ENCODE data around the gene VAT1L. TPM values are rescaled to one million over a fixed set of nuclear protein-coding genes. Genes with fewer than 3 reads are reported as not detected.

VAT1L gene
- total RNA-seq, 4 donors from 2014 or later, result 1.7 to 6.3 (median 2.9) TPM

DNA sequence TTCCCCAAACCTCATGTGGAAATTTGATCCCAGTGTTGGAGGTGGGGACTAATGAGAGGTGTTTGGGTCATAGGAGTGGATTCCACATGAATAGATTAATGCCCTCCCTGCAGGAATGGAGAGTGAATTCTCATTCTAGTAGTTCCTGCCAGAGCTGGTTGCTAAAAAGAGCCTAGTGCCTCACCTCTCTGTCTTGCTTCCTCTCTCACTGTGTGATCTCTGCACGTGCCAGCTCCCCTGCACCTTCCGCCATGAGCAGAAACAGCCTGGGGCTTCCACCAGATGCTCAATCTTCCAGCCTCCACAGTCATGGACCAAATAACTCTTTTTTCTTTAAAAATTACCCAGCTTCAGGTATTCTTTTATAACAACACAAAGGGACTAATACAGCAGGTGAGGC, 161.1 kb downstream of the VAT1L start:
- Histone ChIP-seq H3K36me3 (no peaks in the 10 kb centered on the region), H3K4me3 (no peak overlapping the region), H3K27ac (replicated peaks in 1 of 4) (no peak overlapping the region), H3K9me3 (no peaks in the 10 kb centered on the region), H3K27me3 (peaks cover 0 to 31% (median 0%) of the 10 kb centered on the region in 4 donors), H3K4me1 (no peaks in the 10 kb centered on the region)
- no peak for DNase-seq (ENCODE audit: extremely low spot score)
- TF ChIP-seq CTCF (IDR thresholded peaks at IDR 0.05), result no peak
- no peak for TF ChIP-seq EP300 (IDR thresholded peaks at IDR 0.05)
- TF ChIP-seq POLR2AphosphoS5 (IDR thresholded peaks at IDR 0.05), result no peak
- no peak for TF ChIP-seq POLR2A (IDR thresholded peaks at IDR 0.05; ENCODE audit: low read depth)
- WGBS, result 92% methylated on average over 2 of the region's 2 CpGs
- intact Hi-C loops (cut with DNase I), result no loop called here

- no peaks in the 10 kb centered on the region for H3K9me3 ChIP-seq
- H3K27ac ChIP-seq (replicated peaks in 1 of 4), result no peak overlapping the region
- TF ChIP-seq POLR2A (IDR thresholded peaks at IDR 0.05; ENCODE audit: low read depth) (no peak), POLR2AphosphoS5 (IDR thresholded peaks at IDR 0.05) (no peak), CTCF (IDR thresholded peaks at IDR 0.05) (peak in 1 of 3 experiments; percentile 22), EP300 (IDR thresholded peaks at IDR 0.05) (no peak)
- no peaks in the 10 kb centered on the region for H3K4me1 ChIP-seq
- WGBS, result 29% methylated on average over 2 of the region's 2 CpGs
- DNase-seq (ENCODE audit: extremely low spot score), result no peak
- H3K27me3 ChIP-seq, result peaks cover 0 to 29% (median 0%) of the 10 kb centered on the region in 4 donors
- no peaks in the 10 kb centered on the region for H3K36me3 ChIP-seq
- intact Hi-C loops (cut with DNase I), result no loop called here
- H3K4me3 ChIP-seq, result no peak overlapping the region
Measured at GRCh38 chr16:77951788-77952187, 163.4 kb downstream of the VAT1L start.

- 91% methylated on average over 8 of the region's 8 CpGs for WGBS
- TF ChIP-seq EP300 (IDR thresholded peaks at IDR 0.05) (no peak), POLR2AphosphoS5 (IDR thresholded peaks at IDR 0.05) (no peak), CTCF (IDR thresholded peaks at IDR 0.05) (no peak), POLR2A (IDR thresholded peaks at IDR 0.05; ENCODE audit: low read depth) (no peak)
- Histone ChIP-seq H3K4me1 (no peaks in the 10 kb centered on the region), H3K4me3 (no peak overlapping the region), H3K27ac (replicated peaks in 1 of 4) (no peak overlapping the region), H3K27me3 (peaks cover 0 to 4% (median 0%) of the 10 kb centered on the region in 4 donors), H3K36me3 (no peaks in the 10 kb centered on the region), H3K9me3 (no peaks in the 10 kb centered on the region)
- DNase-seq (ENCODE audit: extremely low spot score), result no peak
- intact Hi-C loops (cut with DNase I), result no loop called here
Measured at GRCh38 chr16:77955127-77955526, 166.8 kb downstream of the VAT1L start.

- no peak overlapping the region for H3K27ac ChIP-seq (replicated peaks in 1 of 4)
- H3K4me1 ChIP-seq, result no peaks in the 10 kb centered on the region
- intact Hi-C loops (cut with DNase I), result no loop called here
- DNase-seq (ENCODE audit: extremely low spot score), result no peak
- peaks cover 0 to 4% (median 0%) of the 10 kb centered on the region in 4 donors for H3K27me3 ChIP-seq
- TF ChIP-seq POLR2AphosphoS5 (IDR thresholded peaks at IDR 0.05) (no peak), EP300 (IDR thresholded peaks at IDR 0.05) (no peak), CTCF (IDR thresholded peaks at IDR 0.05) (no peak), POLR2A (IDR thresholded peaks at IDR 0.05; ENCODE audit: low read depth) (no peak)
- no peak overlapping the region for H3K4me3 ChIP-seq
- WGBS, result 87% methylated on average over 4 of the region's 4 CpGs
- H3K36me3 ChIP-seq, result no peaks in the 10 kb centered on the region
- H3K9me3 ChIP-seq, result no peaks in the 10 kb centered on the region
Measured at GRCh38 chr16:77956231-77956630, 167.9 kb downstream of the VAT1L start.

- no peak for DNase-seq (ENCODE audit: extremely low spot score)
- WGBS, result 89% methylated on average over 5 of the region's 5 CpGs
- TF ChIP-seq EP300 (IDR thresholded peaks at IDR 0.05), result no peak
- no peak for TF ChIP-seq POLR2AphosphoS5 (IDR thresholded peaks at IDR 0.05)
- TF ChIP-seq CTCF (IDR thresholded peaks at IDR 0.05), result no peak
- TF ChIP-seq POLR2A (IDR thresholded peaks at IDR 0.05; ENCODE audit: low read depth), result no peak
- H3K27me3 ChIP-seq, result peaks cover 0 to 19% (median 0%) of the 10 kb centered on the region in 4 donors
- no peaks in the 10 kb centered on the region for H3K4me1 ChIP-seq
- intact Hi-C loops (cut with DNase I), result no loop called here
- H3K9me3 ChIP-seq, result no peaks in the 10 kb centered on the region
- H3K27ac ChIP-seq (replicated peaks in 1 of 4), result no peak overlapping the region
- no peaks in the 10 kb centered on the region for H3K36me3 ChIP-seq
- H3K4me3 ChIP-seq, result no peak overlapping the region
Measured at GRCh38 chr16:77960766-77961165, 172.4 kb downstream of the VAT1L start.
